ENCODE results near the gene GATA2.

DNA sequence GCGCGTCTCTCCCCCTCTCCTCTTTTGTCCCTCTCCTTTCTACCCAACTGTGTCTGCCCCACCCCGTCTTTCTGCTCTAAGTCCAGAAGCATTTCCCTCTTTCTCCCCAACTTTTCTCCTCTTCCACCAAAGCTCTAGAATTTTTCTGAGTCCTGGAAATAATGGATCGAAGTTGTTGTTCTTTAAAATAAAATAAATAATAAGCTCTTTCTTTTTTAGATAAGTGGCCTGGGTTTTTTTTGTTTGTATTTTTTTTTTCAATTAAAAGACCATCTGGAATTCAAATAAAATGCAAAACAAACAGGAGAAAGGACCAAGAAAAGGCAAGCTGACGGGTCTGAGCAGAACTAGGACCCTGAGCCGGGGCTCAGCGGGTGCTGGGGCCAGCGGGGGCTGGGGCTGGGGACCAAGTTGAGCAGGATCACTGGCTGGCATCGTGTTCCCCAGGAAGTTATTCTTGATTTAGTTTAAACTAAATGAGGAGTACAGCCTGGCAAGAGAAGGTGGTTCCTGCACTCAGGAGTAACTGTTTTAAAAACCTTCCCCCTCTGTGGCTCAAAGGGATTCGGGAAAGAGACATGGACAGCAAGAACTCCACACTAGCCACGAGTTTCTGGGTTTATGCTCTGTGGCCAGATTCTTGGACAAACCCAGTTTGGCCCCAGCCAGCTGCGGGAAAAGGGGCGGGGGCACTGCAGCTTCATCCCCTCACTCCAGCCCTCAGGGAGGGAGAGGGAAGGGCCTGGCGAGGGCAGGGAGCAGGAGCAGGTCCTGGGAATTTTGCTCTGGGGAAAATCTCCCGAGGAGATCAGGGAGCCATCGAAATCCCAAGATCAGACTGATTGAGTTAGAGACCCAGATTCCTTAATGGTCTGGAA is 8.4 kb downstream of the GATA2 start:
- TF ChIP-seq, protein P1, sequence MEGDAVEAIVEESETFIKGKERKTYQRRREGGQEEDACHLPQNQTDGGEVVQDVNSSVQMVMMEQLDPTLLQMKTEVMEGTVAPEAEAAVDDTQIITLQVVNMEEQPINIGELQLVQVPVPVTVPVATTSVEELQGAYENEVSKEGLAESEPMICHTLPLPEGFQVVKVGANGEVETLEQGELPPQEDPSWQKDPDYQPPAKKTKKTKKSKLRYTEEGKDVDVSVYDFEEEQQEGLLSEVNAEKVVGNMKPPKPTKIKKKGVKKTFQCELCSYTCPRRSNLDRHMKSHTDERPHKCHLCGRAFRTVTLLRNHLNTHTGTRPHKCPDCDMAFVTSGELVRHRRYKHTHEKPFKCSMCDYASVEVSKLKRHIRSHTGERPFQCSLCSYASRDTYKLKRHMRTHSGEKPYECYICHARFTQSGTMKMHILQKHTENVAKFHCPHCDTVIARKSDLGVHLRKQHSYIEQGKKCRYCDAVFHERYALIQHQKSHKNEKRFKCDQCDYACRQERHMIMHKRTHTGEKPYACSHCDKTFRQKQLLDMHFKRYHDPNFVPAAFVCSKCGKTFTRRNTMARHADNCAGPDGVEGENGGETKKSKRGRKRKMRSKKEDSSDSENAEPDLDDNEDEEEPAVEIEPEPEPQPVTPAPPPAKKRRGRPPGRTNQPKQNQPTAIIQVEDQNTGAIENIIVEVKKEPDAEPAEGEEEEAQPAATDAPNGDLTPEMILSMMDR (IDR thresholded peaks at IDR 0.05): no peak
- TF ChIP-seq POLR2A (IDR thresholded peaks at IDR 0.05) (no peak), EP300 (IDR thresholded peaks at IDR 0.05) (no peak), POLR2AphosphoS5 (IDR thresholded peaks at IDR 0.05) (no peak)

All from suprapubic skin (tissue), 4 donors.